ENCODE results near the gene LCE7A. TPM values are rescaled to one million over a fixed set of nuclear protein-coding genes. Genes with fewer than 3 reads are reported as not detected.

Gene LCE7A
- total and polyA plus RNA-seq, 4 donors: not detected

DNA sequence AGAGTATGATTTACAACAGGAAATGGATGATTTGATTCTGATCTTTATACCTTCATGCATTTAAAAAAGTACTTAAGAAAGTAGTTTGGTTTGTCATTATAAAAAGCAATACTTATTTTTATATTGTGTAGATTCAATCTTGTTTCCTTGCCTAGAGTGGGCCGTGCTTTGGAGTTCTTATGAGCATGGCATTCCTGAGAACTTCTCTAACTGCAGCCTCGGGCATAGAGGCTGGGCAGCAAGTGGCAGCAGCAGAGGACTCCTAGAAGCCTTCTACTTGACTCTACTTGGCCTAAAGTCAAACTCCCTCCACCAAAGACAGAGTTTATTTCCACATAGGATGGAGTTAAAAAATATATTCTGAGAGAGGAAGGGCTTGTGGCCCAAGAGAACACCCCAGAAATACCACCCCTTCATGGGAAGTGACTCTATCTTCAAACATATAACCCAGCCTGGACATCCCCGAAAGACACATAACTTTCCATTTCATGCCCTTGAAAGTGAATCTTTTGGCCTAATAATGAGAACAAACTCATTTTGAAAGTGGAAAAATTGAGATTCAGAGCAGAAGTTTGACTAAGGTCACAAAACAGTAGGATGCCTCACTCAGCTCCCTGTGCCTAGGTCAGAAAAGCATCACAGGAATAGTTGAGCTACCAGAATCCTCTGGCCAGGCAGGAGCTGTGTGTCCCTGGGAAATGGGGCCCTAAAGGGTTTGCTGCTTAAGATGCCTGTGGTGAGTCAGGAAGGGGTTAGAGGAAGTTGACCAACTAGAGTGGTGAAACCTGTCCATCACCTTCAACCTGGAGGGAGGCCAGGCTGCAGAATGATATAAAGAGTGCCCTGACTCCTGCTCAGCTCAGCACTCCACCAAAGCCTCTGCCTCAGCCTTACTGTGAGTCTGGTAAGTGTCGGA is 48.1 kb downstream of the LCE7A start, which contains the start of gene IVL:
Gene IVL, plus strand, starts transcription at position 861 of the 916 bp plus-strand sequence. CDS start 1,252 bp downstream, outside the sequence.
- no peak within 1 kb of the TSS for H3K9ac ChIP-seq (ENCODE audit: low read depth in 1 of 2, low read length in 2 of 2)
- TF ChIP-seq RXRA (IDR thresholded peaks at IDR 0.05) (no peak), HNF4A (conservative IDR thresholded peaks at IDR 0.05) (no peak), FOXA2 (IDR thresholded peaks at IDR 0.05) (no peak), NR2F2 (IDR thresholded peaks at IDR 0.05) (no peak), GABPA (IDR thresholded peaks at IDR 0.05 in 1 of 2, conservative IDR thresholded peaks at IDR 0.05 in 1 of 2) (no peak), FOXA1 (IDR thresholded peaks at IDR 0.05) (no peak)
- TF ChIP-seq, protein P1, sequence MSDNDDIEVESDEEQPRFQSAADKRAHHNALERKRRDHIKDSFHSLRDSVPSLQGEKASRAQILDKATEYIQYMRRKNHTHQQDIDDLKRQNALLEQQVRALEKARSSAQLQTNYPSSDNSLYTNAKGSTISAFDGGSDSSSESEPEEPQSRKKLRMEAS (IDR thresholded peaks at IDR 0.05): no peak
- TF ChIP-seq, protein P2, sequence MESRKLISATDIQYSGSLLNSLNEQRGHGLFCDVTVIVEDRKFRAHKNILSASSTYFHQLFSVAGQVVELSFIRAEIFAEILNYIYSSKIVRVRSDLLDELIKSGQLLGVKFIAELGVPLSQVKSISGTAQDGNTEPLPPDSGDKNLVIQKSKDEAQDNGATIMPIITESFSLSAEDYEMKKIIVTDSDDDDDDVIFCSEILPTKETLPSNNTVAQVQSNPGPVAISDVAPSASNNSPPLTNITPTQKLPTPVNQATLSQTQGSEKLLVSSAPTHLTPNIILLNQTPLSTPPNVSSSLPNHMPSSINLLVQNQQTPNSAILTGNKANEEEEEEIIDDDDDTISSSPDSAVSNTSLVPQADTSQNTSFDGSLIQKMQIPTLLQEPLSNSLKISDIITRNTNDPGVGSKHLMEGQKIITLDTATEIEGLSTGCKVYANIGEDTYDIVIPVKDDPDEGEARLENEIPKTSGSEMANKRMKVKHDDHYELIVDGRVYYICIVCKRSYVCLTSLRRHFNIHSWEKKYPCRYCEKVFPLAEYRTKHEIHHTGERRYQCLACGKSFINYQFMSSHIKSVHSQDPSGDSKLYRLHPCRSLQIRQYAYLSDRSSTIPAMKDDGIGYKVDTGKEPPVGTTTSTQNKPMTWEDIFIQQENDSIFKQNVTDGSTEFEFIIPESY (IDR thresholded peaks at IDR 0.05): no peak
- TF ChIP-seq, protein P3, sequence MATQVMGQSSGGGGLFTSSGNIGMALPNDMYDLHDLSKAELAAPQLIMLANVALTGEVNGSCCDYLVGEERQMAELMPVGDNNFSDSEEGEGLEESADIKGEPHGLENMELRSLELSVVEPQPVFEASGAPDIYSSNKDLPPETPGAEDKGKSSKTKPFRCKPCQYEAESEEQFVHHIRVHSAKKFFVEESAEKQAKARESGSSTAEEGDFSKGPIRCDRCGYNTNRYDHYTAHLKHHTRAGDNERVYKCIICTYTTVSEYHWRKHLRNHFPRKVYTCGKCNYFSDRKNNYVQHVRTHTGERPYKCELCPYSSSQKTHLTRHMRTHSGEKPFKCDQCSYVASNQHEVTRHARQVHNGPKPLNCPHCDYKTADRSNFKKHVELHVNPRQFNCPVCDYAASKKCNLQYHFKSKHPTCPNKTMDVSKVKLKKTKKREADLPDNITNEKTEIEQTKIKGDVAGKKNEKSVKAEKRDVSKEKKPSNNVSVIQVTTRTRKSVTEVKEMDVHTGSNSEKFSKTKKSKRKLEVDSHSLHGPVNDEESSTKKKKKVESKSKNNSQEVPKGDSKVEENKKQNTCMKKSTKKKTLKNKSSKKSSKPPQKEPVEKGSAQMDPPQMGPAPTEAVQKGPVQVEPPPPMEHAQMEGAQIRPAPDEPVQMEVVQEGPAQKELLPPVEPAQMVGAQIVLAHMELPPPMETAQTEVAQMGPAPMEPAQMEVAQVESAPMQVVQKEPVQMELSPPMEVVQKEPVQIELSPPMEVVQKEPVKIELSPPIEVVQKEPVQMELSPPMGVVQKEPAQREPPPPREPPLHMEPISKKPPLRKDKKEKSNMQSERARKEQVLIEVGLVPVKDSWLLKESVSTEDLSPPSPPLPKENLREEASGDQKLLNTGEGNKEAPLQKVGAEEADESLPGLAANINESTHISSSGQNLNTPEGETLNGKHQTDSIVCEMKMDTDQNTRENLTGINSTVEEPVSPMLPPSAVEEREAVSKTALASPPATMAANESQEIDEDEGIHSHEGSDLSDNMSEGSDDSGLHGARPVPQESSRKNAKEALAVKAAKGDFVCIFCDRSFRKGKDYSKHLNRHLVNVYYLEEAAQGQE (IDR thresholded peaks at IDR 0.05): no peak
- H3K4me1 ChIP-seq (ENCODE audit: control insufficient read depth in 4 of 4, insufficient read depth in 4 of 4, low read length in 3 of 4): no peaks in the 10 kb centered on the region
- no peak within 1 kb of the TSS for H3K4me3 ChIP-seq (ENCODE audit: low read depth in 1 of 3, low read length in 3 of 3)
- H3K9me3 ChIP-seq (ENCODE audit: control insufficient read depth in 4 of 4, low read length in 3 of 4): no peaks in the 10 kb centered on the region
- no peak within 1 kb of the TSS for H3K27ac ChIP-seq (ENCODE audit: low read depth in 1 of 2, low read length in 2 of 2)
- H3K27me3 ChIP-seq (ENCODE audit: control insufficient read depth in 4 of 4, insufficient read depth in 4 of 4, low read length in 3 of 4): no peaks in the 10 kb centered on the region
- WGBS: 79% methylated on average over 4 of the region's 4 CpGs
- H3K36me3 ChIP-seq (ENCODE audit: control insufficient read depth in 4 of 4, insufficient read depth in 3 of 4, low read depth in 1 of 4, low read length in 3 of 4): no peaks in the 10 kb centered on the region
- DNase-seq (ENCODE audit: low spot score): no peak

DNA sequence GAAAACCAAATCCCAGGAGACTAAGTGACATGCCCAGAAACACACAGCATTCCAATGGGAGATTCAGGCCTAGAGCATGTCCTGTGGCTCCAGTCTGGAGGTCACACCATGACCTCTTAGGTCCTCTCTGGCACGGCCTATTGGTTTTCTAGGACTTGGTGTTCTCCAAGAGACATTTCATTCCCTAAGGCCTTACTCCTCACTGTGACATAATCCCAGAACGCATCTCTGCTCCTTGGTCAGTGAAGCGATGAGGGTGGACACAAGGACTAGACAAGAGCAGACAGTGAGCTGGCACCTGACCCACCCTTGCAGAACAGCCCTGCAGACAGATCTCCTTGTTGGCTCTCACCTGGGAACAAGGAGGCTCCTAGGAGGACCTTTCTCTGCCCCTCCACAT is 49.4 kb downstream of the LCE7A start:
- no peak overlapping the region for H3K9ac ChIP-seq (ENCODE audit: low read depth in 1 of 2, low read length in 2 of 2)
- WGBS: 91% methylated on average over 3 of the region's 3 CpGs
- H3K27me3 ChIP-seq (ENCODE audit: control insufficient read depth in 4 of 4, insufficient read depth in 4 of 4, low read length in 3 of 4): no peaks in the 10 kb centered on the region
- no peaks in the 10 kb centered on the region for H3K36me3 ChIP-seq (ENCODE audit: control insufficient read depth in 4 of 4, insufficient read depth in 3 of 4, low read depth in 1 of 4, low read length in 3 of 4)
- no peaks in the 10 kb centered on the region for H3K4me1 ChIP-seq (ENCODE audit: control insufficient read depth in 4 of 4, insufficient read depth in 4 of 4, low read length in 3 of 4)
- no peak overlapping the region for H3K27ac ChIP-seq (ENCODE audit: low read depth in 1 of 2, low read length in 2 of 2)
- DNase-seq (ENCODE audit: low spot score): no peak
- H3K9me3 ChIP-seq (ENCODE audit: control insufficient read depth in 4 of 4, low read length in 3 of 4): no peaks in the 10 kb centered on the region
- no peak for TF ChIP-seq FOXA1 (IDR thresholded peaks at IDR 0.05)
- no peak for TF ChIP-seq JUND (IDR thresholded peaks at IDR 0.05)
- no peak for TF ChIP-seq HNF4A (conservative IDR thresholded peaks at IDR 0.05)
- TF ChIP-seq YY1 (IDR thresholded peaks at IDR 0.05): no peak
- TF ChIP-seq NR2F2 (IDR thresholded peaks at IDR 0.05): no peak
- no peak for TF ChIP-seq RXRA (IDR thresholded peaks at IDR 0.05)
- TF ChIP-seq EGR1 (IDR thresholded peaks at IDR 0.05; ENCODE audit: low read depth in 2 of 2): no peak
- H3K4me3 ChIP-seq (ENCODE audit: low read depth in 1 of 3, low read length in 3 of 3): no peak overlapping the region

Other genes starting within 250 kb of the LCE7A start
- not detected for gene LCE3B, start 246.2 kb upstream of the LCE7A start, total RNA-seq
- not detected for gene LCE3B, start 246.2 kb upstream of the LCE7A start, polyA plus RNA-seq
- gene LCE3A, start 236.9 kb upstream of the LCE7A start, total RNA-seq: not detected
- gene LCE3A, start 236.9 kb upstream of the LCE7A start, polyA plus RNA-seq: not detected
- gene LCE2D, start 196.6 kb upstream of the LCE7A start, total RNA-seq: not detected
- gene LCE2D, start 196.6 kb upstream of the LCE7A start, polyA plus RNA-seq: not detected
- not detected for gene LCE2C, start 184.7 kb upstream of the LCE7A start, total RNA-seq
- not detected for gene LCE2C, start 184.7 kb upstream of the LCE7A start, polyA plus RNA-seq
- not detected for gene LCE2B, start 173.9 kb upstream of the LCE7A start, total RNA-seq
- gene LCE2B, start 173.9 kb upstream of the LCE7A start, polyA plus RNA-seq: not detected
- not detected for gene LCE2A, start 161.7 kb upstream of the LCE7A start, total RNA-seq
- gene LCE2A, start 161.7 kb upstream of the LCE7A start, polyA plus RNA-seq: not detected
- gene LCE4A, start 151.8 kb upstream of the LCE7A start, total RNA-seq: not detected
- gene LCE4A, start 151.8 kb upstream of the LCE7A start, polyA plus RNA-seq: not detected
- gene KPRP, start 102.0 kb upstream of the LCE7A start, total RNA-seq: not detected
- gene KPRP, start 102.0 kb upstream of the LCE7A start, polyA plus RNA-seq: not detected
- not detected for gene LCE1F, start 84.9 kb upstream of the LCE7A start, total RNA-seq
- not detected for gene LCE1F, start 84.9 kb upstream of the LCE7A start, polyA plus RNA-seq
- gene LCE1E, start 73.7 kb upstream of the LCE7A start, total RNA-seq: not detected
- not detected for gene LCE1E, start 73.7 kb upstream of the LCE7A start, polyA plus RNA-seq
- gene LCE1D, start 63.3 kb upstream of the LCE7A start, total RNA-seq: not detected
- not detected for gene LCE1D, start 63.3 kb upstream of the LCE7A start, polyA plus RNA-seq
- gene LCE1C, start 53.3 kb upstream of the LCE7A start, total RNA-seq: not detected
- not detected for gene LCE1C, start 53.3 kb upstream of the LCE7A start, polyA plus RNA-seq
- gene LCE1B, start 48.0 kb upstream of the LCE7A start, total RNA-seq: not detected
- gene LCE1B, start 48.0 kb upstream of the LCE7A start, polyA plus RNA-seq: not detected
- gene LCE1A, start 32.5 kb upstream of the LCE7A start, total RNA-seq: not detected
- not detected for gene LCE1A, start 32.5 kb upstream of the LCE7A start, polyA plus RNA-seq
- gene LCE6A, start 17.1 kb upstream of the LCE7A start, total RNA-seq: not detected
- not detected for gene LCE6A, start 17.1 kb upstream of the LCE7A start, polyA plus RNA-seq
- not detected for gene SMCP, start 18.3 kb downstream of the LCE7A start, total RNA-seq
- not detected for gene SMCP, start 18.3 kb downstream of the LCE7A start, polyA plus RNA-seq
- gene IVL, start 48.5 kb downstream of the LCE7A start, total RNA-seq: not detected
- under 1 TPM in 1 of 2 donors, not detected in 1; 0.02 TPM for gene IVL, start 48.5 kb downstream of the LCE7A start, polyA plus RNA-seq
- gene SPRR5, start 87.2 kb downstream of the LCE7A start, total RNA-seq: not detected
- not detected for gene SPRR5, start 87.2 kb downstream of the LCE7A start, polyA plus RNA-seq
- gene SPRR4, start 110.7 kb downstream of the LCE7A start, total RNA-seq: not detected
- gene SPRR4, start 110.7 kb downstream of the LCE7A start, polyA plus RNA-seq: not detected
- not detected for gene SPRR1A, start 124.1 kb downstream of the LCE7A start, total RNA-seq
- not detected for gene SPRR1A, start 124.1 kb downstream of the LCE7A start, polyA plus RNA-seq
- not detected for gene SPRR3, start 141.8 kb downstream of the LCE7A start, total RNA-seq
- gene SPRR3, start 141.8 kb downstream of the LCE7A start, polyA plus RNA-seq: under 1 TPM in 1 of 2 donors, not detected in 1; 0.61 TPM
- not detected for gene SPRR1B, start 171.2 kb downstream of the LCE7A start, total RNA-seq
- not detected for gene SPRR1B, start 171.2 kb downstream of the LCE7A start, polyA plus RNA-seq
- gene SPRR2D, start 181.1 kb downstream of the LCE7A start, total RNA-seq: not detected
- gene SPRR2D, start 181.1 kb downstream of the LCE7A start, polyA plus RNA-seq: under 1 TPM in 1 of 2 donors, not detected in 1; 0.09 TPM
- gene SPRR2A, start 197.5 kb downstream of the LCE7A start, total RNA-seq: not detected
- gene SPRR2A, start 197.5 kb downstream of the LCE7A start, polyA plus RNA-seq: not detected
- gene SPRR2B, start 211.6 kb downstream of the LCE7A start, total RNA-seq: not detected
- not detected for gene SPRR2B, start 211.6 kb downstream of the LCE7A start, polyA plus RNA-seq
- not detected for gene SPRR2E, start 234.5 kb downstream of the LCE7A start, total RNA-seq
- gene SPRR2E, start 234.5 kb downstream of the LCE7A start, polyA plus RNA-seq: not detected